ENCODE results near the gene RNF215. TPM values are rescaled to one million over a fixed set of nuclear protein-coding genes. Genes with fewer than 3 reads are reported as not detected.

Gene RNF215
- total and polyA plus RNA-seq, 2 of the 13 experiments (the other 11 are each of a cell fraction or from before 2014, with no cell fraction given): 5.3 to 6.1 TPM

DNA sequence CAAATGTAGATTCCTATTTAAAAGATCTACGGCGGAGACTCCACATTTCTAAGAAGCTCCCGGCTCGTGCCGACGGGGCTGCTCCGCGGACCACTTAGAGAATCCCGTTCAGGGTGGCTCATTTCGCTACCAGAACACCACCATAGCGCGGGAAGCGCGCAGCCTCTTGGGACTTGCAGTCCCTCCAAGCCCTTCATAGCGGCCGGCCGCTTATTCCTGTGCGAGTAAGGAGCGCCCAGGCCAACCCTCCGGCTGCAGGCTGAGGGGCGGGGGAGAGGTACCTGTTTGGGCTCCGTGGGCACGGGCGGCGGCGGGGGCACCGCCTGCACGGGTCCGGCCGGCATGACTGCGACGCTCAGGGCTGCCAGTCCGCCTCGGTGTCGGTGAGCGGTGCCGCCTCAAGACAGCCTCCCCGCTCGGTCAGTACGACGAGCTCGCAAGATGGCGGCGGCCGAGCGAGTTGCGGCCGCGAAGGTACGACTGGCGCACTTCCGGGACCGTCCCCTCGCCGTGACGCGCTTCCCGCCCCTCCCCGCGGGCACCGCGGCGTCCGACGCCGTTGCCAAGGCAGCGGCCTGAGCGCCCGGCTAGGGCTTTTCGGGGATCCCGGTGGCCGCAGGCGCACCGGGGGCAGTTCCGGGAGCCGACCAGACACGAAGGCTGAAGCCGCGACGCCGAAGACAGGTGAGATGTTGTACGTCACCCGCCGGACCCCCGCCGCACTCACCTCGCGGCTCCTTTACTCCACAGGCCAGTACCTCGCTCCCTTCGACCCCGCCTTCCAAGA is 30.6 kb downstream of the RNF215 start, which contains the start of the genes CCDC157 and SF3A1 (continued):
- TF ChIP-seq, protein P1, sequence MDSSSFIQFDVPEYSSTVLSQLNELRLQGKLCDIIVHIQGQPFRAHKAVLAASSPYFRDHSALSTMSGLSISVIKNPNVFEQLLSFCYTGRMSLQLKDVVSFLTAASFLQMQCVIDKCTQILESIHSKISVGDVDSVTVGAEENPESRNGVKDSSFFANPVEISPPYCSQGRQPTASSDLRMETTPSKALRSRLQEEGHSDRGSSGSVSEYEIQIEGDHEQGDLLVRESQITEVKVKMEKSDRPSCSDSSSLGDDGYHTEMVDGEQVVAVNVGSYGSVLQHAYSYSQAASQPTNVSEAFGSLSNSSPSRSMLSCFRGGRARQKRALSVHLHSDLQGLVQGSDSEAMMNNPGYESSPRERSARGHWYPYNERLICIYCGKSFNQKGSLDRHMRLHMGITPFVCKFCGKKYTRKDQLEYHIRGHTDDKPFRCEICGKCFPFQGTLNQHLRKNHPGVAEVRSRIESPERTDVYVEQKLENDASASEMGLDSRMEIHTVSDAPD (CRISPR knock-in tag; IDR thresholded peaks at IDR 0.05): no peak
- TF ChIP-seq ZNF674 (CRISPR knock-in tag; IDR thresholded peaks at IDR 0.05; ENCODE audit: low read depth) (peak; percentile 89; the same call in 1 of the 2 replicates), ZMYM4 (CRISPR knock-in tag; IDR thresholded peaks at IDR 0.05) (peak; percentile 54; the same call in 1 of the 2 replicates), ZKSCAN1 (IDR thresholded peaks at IDR 0.05; ENCODE audit: low read length) (no peak), NR3C1 (CRISPR knock-in tag; IDR thresholded peaks at IDR 0.05) (no peak), ZNF614 (CRISPR knock-in tag; IDR thresholded peaks at IDR 0.05; ENCODE audit: borderline replicate concordance) (peak; percentile 60; the same call in 1 of the 2 replicates), ZFP90 (CRISPR knock-in tag; IDR thresholded peaks at IDR 0.05; ENCODE audit: borderline replicate concordance) (peak; percentile 68; the same call in 1 of the 2 replicates), ZNF841 (CRISPR knock-in tag; IDR thresholded peaks at IDR 0.05; ENCODE audit: borderline replicate concordance) (no peak), POLR2AphosphoS2 (IDR thresholded peaks at IDR 0.05; ENCODE audit: low read depth, low read length) (no peak), PHB2 (IDR thresholded peaks at IDR 0.05; ENCODE audit: partially characterized antibody) (no peak), NCOA2 (CRISPR knock-in tag; IDR thresholded peaks at IDR 0.05) (no peak), ZNF530 (CRISPR knock-in tag; IDR thresholded peaks at IDR 0.05; ENCODE audit: low read depth) (no peak), SALL1 (CRISPR knock-in tag; IDR thresholded peaks at IDR 0.05) (peak; percentile 83), ZNF660 (CRISPR knock-in tag; IDR thresholded peaks at IDR 0.05; ENCODE audit: borderline replicate concordance, low read depth) (no peak), ZNF746 (CRISPR knock-in tag; IDR thresholded peaks at IDR 0.05) (no peak), JUNB (CRISPR knock-in tag; IDR thresholded peaks at IDR 0.05; ENCODE audit: borderline replicate concordance) (no peak)
- TF ChIP-seq, protein P2, sequence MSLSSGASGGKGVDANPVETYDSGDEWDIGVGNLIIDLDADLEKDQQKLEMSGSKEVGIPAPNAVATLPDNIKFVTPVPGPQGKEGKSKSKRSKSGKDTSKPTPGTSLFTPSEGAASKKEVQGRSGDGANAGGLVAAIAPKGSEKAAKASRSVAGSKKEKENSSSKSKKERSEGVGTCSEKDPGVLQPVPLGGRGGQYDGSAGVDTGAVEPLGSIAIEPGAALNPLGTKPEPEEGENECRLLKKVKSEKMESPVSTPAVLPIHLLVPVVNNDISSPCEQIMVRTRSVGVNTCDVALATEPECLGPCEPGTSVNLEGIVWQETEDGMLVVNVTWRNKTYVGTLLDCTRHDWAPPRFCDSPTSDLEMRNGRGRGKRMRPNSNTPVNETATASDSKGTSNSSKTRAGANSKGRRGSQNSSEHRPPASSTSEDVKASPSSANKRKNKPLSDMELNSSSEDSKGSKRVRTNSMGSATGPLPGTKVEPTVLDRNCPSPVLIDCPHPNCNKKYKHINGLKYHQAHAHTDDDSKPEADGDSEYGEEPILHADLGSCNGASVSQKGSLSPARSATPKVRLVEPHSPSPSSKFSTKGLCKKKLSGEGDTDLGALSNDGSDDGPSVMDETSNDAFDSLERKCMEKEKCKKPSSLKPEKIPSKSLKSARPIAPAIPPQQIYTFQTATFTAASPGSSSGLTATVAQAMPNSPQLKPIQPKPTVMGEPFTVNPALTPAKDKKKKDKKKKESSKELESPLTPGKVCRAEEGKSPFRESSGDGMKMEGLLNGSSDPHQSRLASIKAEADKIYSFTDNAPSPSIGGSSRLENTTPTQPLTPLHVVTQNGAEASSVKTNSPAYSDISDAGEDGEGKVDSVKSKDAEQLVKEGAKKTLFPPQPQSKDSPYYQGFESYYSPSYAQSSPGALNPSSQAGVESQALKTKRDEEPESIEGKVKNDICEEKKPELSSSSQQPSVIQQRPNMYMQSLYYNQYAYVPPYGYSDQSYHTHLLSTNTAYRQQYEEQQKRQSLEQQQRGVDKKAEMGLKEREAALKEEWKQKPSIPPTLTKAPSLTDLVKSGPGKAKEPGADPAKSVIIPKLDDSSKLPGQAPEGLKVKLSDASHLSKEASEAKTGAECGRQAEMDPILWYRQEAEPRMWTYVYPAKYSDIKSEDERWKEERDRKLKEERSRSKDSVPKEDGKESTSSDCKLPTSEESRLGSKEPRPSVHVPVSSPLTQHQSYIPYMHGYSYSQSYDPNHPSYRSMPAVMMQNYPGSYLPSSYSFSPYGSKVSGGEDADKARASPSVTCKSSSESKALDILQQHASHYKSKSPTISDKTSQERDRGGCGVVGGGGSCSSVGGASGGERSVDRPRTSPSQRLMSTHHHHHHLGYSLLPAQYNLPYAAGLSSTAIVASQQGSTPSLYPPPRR (CRISPR knock-in tag; IDR thresholded peaks at IDR 0.05; ENCODE audit: borderline replicate concordance): peak; percentile 10; the same call in 1 of the 2 replicates
- TF ChIP-seq, protein P3, sequence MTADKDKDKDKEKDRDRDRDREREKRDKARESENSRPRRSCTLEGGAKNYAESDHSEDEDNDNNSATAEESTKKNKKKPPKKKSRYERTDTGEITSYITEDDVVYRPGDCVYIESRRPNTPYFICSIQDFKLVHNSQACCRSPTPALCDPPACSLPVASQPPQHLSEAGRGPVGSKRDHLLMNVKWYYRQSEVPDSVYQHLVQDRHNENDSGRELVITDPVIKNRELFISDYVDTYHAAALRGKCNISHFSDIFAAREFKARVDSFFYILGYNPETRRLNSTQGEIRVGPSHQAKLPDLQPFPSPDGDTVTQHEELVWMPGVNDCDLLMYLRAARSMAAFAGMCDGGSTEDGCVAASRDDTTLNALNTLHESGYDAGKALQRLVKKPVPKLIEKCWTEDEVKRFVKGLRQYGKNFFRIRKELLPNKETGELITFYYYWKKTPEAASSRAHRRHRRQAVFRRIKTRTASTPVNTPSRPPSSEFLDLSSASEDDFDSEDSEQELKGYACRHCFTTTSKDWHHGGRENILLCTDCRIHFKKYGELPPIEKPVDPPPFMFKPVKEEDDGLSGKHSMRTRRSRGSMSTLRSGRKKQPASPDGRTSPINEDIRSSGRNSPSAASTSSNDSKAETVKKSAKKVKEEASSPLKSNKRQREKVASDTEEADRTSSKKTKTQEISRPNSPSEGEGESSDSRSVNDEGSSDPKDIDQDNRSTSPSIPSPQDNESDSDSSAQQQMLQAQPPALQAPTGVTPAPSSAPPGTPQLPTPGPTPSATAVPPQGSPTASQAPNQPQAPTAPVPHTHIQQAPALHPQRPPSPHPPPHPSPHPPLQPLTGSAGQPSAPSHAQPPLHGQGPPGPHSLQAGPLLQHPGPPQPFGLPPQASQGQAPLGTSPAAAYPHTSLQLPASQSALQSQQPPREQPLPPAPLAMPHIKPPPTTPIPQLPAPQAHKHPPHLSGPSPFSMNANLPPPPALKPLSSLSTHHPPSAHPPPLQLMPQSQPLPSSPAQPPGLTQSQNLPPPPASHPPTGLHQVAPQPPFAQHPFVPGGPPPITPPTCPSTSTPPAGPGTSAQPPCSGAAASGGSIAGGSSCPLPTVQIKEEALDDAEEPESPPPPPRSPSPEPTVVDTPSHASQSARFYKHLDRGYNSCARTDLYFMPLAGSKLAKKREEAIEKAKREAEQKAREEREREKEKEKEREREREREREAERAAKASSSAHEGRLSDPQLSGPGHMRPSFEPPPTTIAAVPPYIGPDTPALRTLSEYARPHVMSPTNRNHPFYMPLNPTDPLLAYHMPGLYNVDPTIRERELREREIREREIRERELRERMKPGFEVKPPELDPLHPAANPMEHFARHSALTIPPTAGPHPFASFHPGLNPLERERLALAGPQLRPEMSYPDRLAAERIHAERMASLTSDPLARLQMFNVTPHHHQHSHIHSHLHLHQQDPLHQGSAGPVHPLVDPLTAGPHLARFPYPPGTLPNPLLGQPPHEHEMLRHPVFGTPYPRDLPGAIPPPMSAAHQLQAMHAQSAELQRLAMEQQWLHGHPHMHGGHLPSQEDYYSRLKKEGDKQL (CRISPR knock-in tag; IDR thresholded peaks at IDR 0.05; ENCODE audit: low read depth): no peak
